A549 (cell line): ENCODE measurements around the gene IGF2R. TPM values are rescaled to one million over a fixed set of nuclear protein-coding genes. Genes with fewer than 3 reads are reported as not detected.

Experiments
- ATAC-seq, 2 experiments: fragments of 200-7000 bp in 1 of 2; fragments of >200 bp in 1 of 2; cut with Nextera tagmentation in 1 of 2; cut with Tn5 transposase in 1 of 2; 3 replicates each; pipeline versions ENCODE4 v1.8.0 to v1.9.1; 2018 to 2020; ENCODE audit warnings: mild to moderate bottlenecking in 1 of 2, moderate library complexity in 1 of 2
- CTCF ChIA-PET: fragments of 300-600 bp; sonication (Branson Sonifier 250); formaldehyde crosslinking; extraction: SDS; loops from one replicate; lab custom pipeline; 2021; ENCODE audit warnings: antibody characterized with exemption, inconsistent platforms; lab: Yijun Ruan, JAX
- POLR2A ChIA-PET: fragments of 350-600 bp; formaldehyde crosslinking; extraction: SDS; loops from one replicate; lab custom pipeline; 2021; ENCODE audit warnings: antibody characterized with exemption, inconsistent platforms; lab: Yijun Ruan, JAX
- DNase-seq, 2 experiments: peaks; one replicate each; pipeline versions ENCODE4 v3.0.0 to v3.0.0-alpha.2; 2011 to 2016; ENCODE audit warnings: low read depth in 1 of 2, low spot score in 1 of 2
- FAIRE-seq: peaks from 2 replicates; lab custom pipeline; 2011; peaks lifted over from hg19 to GRCh38; lab: Jason Lieb, UNC
- H3K27ac ChIP-seq, 2 experiments: fragments of >200 bp; sonication (Bioruptor Twin); formaldehyde crosslinking; 3 replicates each; pipeline ENCODE4 v1.5.1; 2016 to 2017
- H3K4me1 ChIP-seq: fragments of >200 bp; sonication (Bioruptor Twin); formaldehyde crosslinking; 3 replicates; pipeline ENCODE4 v1.6.1; 2016
- H3K4me2 ChIP-seq: fragments of >200 bp; sonication (Bioruptor Twin); formaldehyde crosslinking; 3 replicates; pipeline ENCODE4 v1.6.1; 2016
- H3K4me3 ChIP-seq: fragments of >200 bp; sonication (Bioruptor Twin); formaldehyde crosslinking; 3 replicates; pipeline ENCODE4 v1.5.1; 2016
- H3K9me3 ChIP-seq: fragments of >200 bp; sonication (Bioruptor Twin); formaldehyde crosslinking; 3 replicates; pipeline ENCODE4 v1.6.1; 2016
- BCL3 ChIP-seq: fragments of >200 bp; sonication (Bioruptor Twin); formaldehyde crosslinking; IDR thresholded peaks from 3 replicates; pipeline ENCODE4 v1.6.1; 2016
- CHD4 ChIP-seq: fragments of 200-600 bp; sonication (generic); IDR thresholded peaks from 2 replicates; pipeline ENCODE4 v1.6.1; 2016; ENCODE audit warnings: antibody characterized with exemption, mild to moderate bottlenecking, borderline replicate concordance
- CTCF ChIP-seq: fragments of >200 bp; sonication (Bioruptor Twin); formaldehyde crosslinking; IDR thresholded peaks from 3 replicates; pipeline ENCODE4 v1.5.1; 2016
- E2F6 ChIP-seq: IDR thresholded peaks from 2 replicates; pipeline ENCODE4 v1.6.1; 2012; ENCODE audit warnings: low read depth, borderline replicate concordance
- EP300 ChIP-seq, 2 experiments: fragments of >200 bp; sonication (Bioruptor Twin); formaldehyde crosslinking; IDR thresholded peaks; 2 replicates in 1 of 2; 3 replicates in 1 of 2; pipeline ENCODE4 v1.6.1; 2016 to 2017
- FOSB ChIP-seq: fragments of 250-450 bp; sonication (Bioruptor Pico); IDR thresholded peaks from 2 replicates; pipeline ENCODE4 v1.5.0; 2020; ENCODE audit warnings: mild to moderate bottlenecking, moderate library complexity
- HEYL ChIP-seq: fragments of 250-450 bp; sonication (Bioruptor Pico); IDR thresholded peaks from 2 replicates; pipeline ENCODE4 v1.8.0; 2021; ENCODE audit warnings: mild to moderate bottlenecking, moderate library complexity
- HOXA7 ChIP-seq: fragments of 250-450 bp; sonication (Bioruptor Pico); IDR thresholded peaks from 2 replicates; pipeline ENCODE4 v1.5.0; 2020; ENCODE audit warnings: mild to moderate bottlenecking, moderate library complexity
- KDM1A ChIP-seq: fragments of 200-600 bp; sonication (generic); IDR thresholded peaks from 2 replicates; pipeline ENCODE4 v1.6.1; 2016; ENCODE audit warnings: low read depth, mild to moderate bottlenecking
- KDM5A ChIP-seq: fragments of 200-600 bp; sonication (generic); IDR thresholded peaks from 2 replicates; pipeline ENCODE4 v1.6.1; 2016; ENCODE audit warnings: antibody characterized with exemption, mild to moderate bottlenecking
- MAX ChIP-seq: IDR thresholded peaks from 2 replicates; pipeline ENCODE4 v1.6.1; 2012
- RAD21 ChIP-seq, 2 experiments: fragments of >200 bp in 1 of 2; sonication (Bioruptor Twin) in 1 of 2; formaldehyde crosslinking in 1 of 2; IDR thresholded peaks in 1 of 2; conservative IDR thresholded peaks in 1 of 2; 2 replicates in 1 of 2; 3 replicates in 1 of 2; pipeline ENCODE4 v1.6.1; 2012 to 2018; ENCODE audit warnings: inconsistent platforms in 1 of 2
- REST ChIP-seq: fragments of 200-600 bp; sonication (generic); IDR thresholded peaks from 2 replicates; pipeline ENCODE4 v1.6.1; 2016; ENCODE audit warnings: antibody characterized with exemption, mild to moderate bottlenecking, moderate library complexity
- RNF2 ChIP-seq: fragments of 200-600 bp; sonication (generic); IDR thresholded peaks from 2 replicates; pipeline ENCODE4 v1.6.1; 2016; ENCODE audit warnings: low read depth, mild to moderate bottlenecking, antibody characterized with exemption, moderate library complexity, borderline replicate concordance
- SREBF2 ChIP-seq: fragments of 450-650 bp; IDR thresholded peaks from 2 replicates; pipeline ENCODE4 v1.6.1; 2014; ENCODE audit warnings: mild to moderate bottlenecking, moderate library complexity
- WGBS: methylation state at CpG from one replicate; pipeline ENCODE4 v1.1.6; 2017; ENCODE audit errors: missing lambda C conversion rate; 5-methylcytosine and 5-hydroxymethylcytosine counted together
- polyA plus RNA-seq, 4 experiments: library from polyadenylated mRNA; depleted of rRNA in 3 of 4; stranded (reverse); fragments of >200 nt; fragmentation: RNase III in 1 of 4; extraction: RNeasy Plus Mini Kit Qiagen cat#74134 plus additional on column Dnase treatment in 1 of 4; gene quantifications; 2 replicates in 3 of 4; 3 replicates in 1 of 4; pipeline ENCODE4 v1.2.3, GENCODE V29; 2011 to 2017

Gene IGF2R
- polyA plus RNA-seq, 2 of the 4 experiments (the other 2 are of a cell fraction), result 17.6 to 24.9 TPM

- H3K9me3 ChIP-seq, result no peaks in the 10 kb centered on the region
- DNase-seq (no peak), FAIRE-seq (no peak), ATAC-seq (no peak)
- H3K4me2 ChIP-seq, result no peak overlapping the region
- H3K27ac ChIP-seq, result no peak overlapping the region
- H3K4me3 ChIP-seq, result no peak overlapping the region
- WGBS, result 83% methylated on average over 8 of the region's 8 CpGs
- ChIA-PET CTCF (interaction anchor here (1.4 to 1.7 kb wide), 2 partner anchors 16 to 24 kb away, joined by 3 read pairs; no protein-coding TSS in a partner anchor), POLR2A (no interaction called here)
- no peaks in the 10 kb centered on the region for H3K4me1 ChIP-seq
- TF ChIP-seq RAD21 (conservative IDR thresholded peaks at IDR 0.05 in 1 of 2, IDR thresholded peaks at IDR 0.05 in 1 of 2), result no peak
- TF ChIP-seq BCL3, result no peak
- no peak for TF ChIP-seq CTCF
- no peak for TF ChIP-seq REST
- no peak for TF ChIP-seq KDM1A
- TF ChIP-seq HEYL (CRISPR knock-in tag), result no peak
- TF ChIP-seq EP300 (IDR thresholded peaks at IDR 0.05), result no peak
- no peak for TF ChIP-seq FOSB
- TF ChIP-seq HOXA7 (CRISPR knock-in tag), result no peak
- no peak for TF ChIP-seq RNF2
- no peak for TF ChIP-seq MAX
- no peak for TF ChIP-seq SREBF2
Observed at GRCh38 chr6:160063771-160064413, 95.0 kb downstream of the IGF2R start.

GRCh38 chr6:160065200-160065599, 96.3 kb downstream of the IGF2R start:
- no peak overlapping the region for H3K4me2 ChIP-seq
- POLR2A ChIA-PET, result no interaction called here
- FAIRE-seq, result no peak
- TF ChIP-seq MAX (no peak), E2F6 (no peak), KDM5A (no peak), EP300 (IDR thresholded peaks at IDR 0.05) (no peak), CHD4 (no peak), CTCF (no peak), REST (no peak), KDM1A (no peak)
- TF ChIP-seq, all 56 proteins: peak for 0
- DNase-seq, result no peak
- no peak for ATAC-seq
- Histone ChIP-seq H3K4me1 (no peaks in the 10 kb centered on the region), H3K9me3 (no peaks in the 10 kb centered on the region), H3K4me3 (no peak overlapping the region), H3K27ac (no peak overlapping the region)
- WGBS, result 81% methylated on average over 9 of the region's 9 CpGs
- CTCF ChIA-PET, result no interaction called here
